SU-DHL-6 (cell line): ENCODE data around the gene ZDHHC18.

ENCODE experiments used
- EZH2phosphoT487 ChIP-seq: fragments of 200-600 bp; sonication (generic), shearing (Covaris generic); conservative IDR thresholded peaks from 2 replicates; pipeline ENCODE4 v1.6.1; 2018; ENCODE audit warnings: mild to moderate bottlenecking, antibody characterized with exemption, low read length, moderate library complexity, mixed read lengths
- TF ChIP-seq, protein P1 (sequence below): fragments of 200-600 bp; sonication (generic); IDR thresholded peaks from one replicate; pipeline ENCODE4 v1.5.1; 2017; ENCODE audit warnings: antibody characterized with exemption, mild to moderate bottlenecking, low read length, moderate library complexity; ENCODE audit not compliant: insufficient read depth, poor library complexity, severe bottlenecking

DNA sequence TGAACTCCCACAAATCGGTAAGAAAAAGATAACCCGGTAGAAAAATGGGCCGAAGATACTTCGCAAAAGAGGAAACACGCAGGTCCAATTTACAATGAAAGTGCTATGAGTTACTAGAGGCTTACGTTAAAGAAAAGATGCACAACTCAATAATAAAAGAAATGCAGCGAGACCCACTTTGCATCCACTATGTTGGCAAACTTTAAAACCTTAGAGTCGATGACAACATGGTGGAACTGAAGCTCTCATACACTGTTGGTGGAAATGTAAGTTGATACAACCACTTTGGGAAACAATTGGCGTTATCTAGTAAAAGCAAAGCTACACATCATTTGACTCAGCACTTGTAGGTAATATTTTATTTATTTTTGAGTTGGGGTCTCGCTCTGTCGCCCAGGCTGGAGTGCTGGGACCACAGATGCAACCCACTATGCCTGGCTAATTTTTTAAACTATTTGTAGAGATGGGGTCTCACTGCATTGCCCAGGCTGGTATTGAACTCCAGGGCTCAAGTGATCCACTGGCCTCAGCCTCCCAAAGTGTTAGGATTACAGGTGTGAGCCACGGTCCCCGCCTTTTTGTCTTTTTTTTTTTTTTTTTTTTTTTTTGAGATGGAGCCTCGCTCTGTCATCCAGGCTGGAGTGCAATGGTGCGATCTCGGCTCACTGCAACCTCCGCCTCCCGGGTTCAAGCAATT is 74.5 kb downstream of the ZDHHC18 start:
- no peak for TF ChIP-seq EZH2phosphoT487
- TF ChIP-seq, protein P1, sequence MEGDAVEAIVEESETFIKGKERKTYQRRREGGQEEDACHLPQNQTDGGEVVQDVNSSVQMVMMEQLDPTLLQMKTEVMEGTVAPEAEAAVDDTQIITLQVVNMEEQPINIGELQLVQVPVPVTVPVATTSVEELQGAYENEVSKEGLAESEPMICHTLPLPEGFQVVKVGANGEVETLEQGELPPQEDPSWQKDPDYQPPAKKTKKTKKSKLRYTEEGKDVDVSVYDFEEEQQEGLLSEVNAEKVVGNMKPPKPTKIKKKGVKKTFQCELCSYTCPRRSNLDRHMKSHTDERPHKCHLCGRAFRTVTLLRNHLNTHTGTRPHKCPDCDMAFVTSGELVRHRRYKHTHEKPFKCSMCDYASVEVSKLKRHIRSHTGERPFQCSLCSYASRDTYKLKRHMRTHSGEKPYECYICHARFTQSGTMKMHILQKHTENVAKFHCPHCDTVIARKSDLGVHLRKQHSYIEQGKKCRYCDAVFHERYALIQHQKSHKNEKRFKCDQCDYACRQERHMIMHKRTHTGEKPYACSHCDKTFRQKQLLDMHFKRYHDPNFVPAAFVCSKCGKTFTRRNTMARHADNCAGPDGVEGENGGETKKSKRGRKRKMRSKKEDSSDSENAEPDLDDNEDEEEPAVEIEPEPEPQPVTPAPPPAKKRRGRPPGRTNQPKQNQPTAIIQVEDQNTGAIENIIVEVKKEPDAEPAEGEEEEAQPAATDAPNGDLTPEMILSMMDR: no peak
